Globus pallidus (tissue), 1 donor: ENCODE data around the gene PRAC1.

Experiments
- DNase-seq: peaks from one replicate; pipeline ENCODE4 v3.0.0-alpha.2; 2015; ENCODE audit warnings: low spot score

The PRAC1 gene

DNA sequence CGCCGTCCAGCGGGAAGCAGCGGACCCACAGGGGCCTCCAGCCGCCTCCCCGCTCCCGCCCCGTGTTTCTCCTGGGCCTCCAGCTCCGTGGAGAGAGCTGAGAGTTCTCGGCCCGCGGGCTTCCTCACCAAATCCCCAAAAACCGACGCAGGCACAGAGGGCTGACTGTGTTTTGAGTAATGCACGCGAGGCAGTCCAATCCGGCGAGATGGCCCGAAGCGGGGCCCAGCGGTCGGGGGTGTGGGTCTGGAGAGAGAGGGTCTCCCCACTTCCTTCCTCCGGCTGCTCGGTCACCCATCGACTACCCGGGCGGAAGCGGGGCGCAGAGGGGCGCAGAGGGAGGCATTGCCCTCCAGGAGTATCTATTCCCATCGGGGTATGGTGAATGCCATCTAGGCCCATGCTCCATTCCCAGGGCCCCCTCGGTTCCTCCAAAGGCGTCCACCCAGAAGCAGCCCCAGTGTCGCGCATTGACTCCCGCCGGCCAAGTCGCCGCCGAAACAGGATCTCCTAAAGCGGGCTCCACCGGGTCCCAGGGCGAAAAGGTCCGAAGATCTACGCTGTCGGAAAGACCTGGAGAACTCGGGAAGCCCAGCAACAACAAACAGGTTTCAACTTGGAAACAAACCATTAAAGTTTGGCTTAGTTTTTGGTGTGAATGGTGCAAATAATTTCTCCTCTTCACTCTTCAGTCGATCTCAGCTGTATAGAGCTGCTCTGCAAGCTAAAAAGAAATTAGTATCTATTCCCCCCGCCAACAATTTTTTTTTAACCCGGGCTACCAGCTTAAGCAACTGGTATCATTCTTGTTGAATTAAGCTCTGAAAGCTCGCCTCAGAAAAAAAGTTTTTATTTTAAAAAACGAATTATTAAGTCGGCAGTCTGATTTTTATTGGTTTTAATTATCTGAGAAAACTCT lies 25.4 kb upstream of the PRAC1 start:
- no peak for DNase-seq

GRCh38 chr17:48746916-48747444 lies 24.7 kb upstream of the PRAC1 start:
- DNase-seq = no peak

DNA sequence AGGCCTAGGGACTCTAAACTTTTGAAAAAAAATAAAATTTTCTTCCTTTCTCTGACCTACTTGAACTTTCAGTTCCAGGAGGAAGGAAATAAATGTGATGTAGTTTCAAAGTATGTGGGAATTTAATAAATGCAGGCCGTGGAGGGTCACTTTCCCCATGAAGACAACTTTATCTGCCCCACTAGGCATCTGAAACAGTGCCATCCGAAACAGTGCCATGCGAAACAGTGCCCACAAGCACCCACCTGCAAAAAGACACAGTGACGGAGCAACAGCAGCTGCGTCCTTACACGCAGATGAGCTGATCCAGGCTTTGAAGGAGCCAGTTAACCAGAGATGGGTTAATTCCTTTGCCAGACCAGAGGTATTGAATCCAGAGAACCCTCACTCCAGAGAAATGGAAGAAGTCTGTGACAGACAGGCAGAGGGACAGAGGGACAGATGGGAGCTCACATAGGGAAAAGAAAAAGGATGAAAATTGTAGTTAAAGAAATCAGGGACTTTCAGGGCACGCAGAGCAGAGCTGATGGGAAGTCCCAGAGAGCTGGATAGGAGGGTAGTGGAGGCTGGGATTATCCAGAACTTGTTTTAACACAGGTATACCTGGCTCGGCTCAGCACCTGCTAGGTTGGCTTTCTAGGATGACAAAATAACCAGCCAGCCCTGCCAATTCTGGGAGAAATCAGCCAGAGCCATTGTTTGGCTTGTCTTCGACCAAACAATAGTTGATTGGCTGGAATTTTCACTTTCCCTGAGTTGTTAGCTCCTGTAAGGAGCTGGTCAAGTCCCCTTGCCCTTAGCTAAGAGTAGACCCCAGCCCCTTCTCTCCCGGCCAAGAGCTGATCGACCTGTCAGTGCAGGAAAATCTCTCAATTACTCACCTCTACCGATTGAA lies 23.3 kb upstream of the PRAC1 start:
- no peak for DNase-seq

GRCh38 chr17:48740537-48740936 lies 18.2 kb upstream of the PRAC1 start:
- no peak for DNase-seq

GRCh38 chr17:48738803-48739526 lies 16.6 kb upstream of the PRAC1 start:
- DNase-seq = no peak

GRCh38 chr17:48738424-48738802 lies 16.1 kb upstream of the PRAC1 start:
- DNase-seq = no peak

DNA sequence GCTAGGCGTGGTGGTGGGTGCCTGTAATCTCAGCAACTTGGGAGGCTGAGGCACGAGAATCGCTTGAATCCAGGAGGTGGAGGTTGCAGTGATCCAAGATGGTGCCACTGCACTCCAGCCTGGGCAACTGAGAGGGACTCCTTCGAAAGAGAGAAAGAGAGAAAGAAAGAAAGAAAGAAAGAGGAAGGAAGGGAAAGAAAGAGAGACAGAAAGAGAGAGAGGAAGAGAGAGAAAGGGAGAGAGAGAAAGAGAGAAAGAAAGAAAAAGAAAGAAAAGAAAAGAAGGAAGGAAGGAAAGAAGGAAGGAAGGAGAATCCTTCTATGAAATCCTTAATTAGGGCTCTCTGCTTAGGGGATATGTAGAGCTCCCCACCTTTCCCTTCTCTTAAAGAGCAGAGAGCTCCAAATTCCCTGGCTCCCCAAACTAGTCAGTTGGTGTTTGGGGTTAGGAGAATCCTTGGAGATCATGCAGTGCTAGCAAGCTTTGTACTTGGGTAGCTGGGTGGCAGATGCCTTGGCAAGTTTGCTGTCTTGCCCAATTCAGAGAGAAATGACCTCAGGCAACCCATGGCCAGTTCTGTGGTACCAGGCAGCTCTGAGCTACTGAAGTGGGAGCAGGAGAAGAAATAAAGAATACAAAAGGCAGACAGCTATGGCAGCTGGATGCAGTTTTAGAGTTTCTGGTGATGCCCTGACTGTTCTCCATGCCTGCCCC lies 15.2 kb upstream of the PRAC1 start:
- no peak for DNase-seq

DNA sequence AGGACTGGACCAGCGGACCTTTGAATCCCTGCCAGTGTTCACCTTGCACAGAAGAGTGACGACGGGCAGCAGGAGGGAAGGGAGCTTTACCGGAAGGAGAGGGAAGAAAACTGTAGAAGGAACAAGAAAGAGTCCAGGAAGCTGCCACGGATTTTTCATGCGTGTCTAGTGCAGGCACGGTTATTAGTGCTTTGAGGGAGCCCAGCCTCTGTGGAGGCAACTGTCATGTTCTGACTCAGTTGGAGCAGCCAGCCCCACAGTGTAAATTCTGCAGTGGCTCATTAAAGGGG lies 12.7 kb upstream of the PRAC1 start:
- no peak for DNase-seq

DNA sequence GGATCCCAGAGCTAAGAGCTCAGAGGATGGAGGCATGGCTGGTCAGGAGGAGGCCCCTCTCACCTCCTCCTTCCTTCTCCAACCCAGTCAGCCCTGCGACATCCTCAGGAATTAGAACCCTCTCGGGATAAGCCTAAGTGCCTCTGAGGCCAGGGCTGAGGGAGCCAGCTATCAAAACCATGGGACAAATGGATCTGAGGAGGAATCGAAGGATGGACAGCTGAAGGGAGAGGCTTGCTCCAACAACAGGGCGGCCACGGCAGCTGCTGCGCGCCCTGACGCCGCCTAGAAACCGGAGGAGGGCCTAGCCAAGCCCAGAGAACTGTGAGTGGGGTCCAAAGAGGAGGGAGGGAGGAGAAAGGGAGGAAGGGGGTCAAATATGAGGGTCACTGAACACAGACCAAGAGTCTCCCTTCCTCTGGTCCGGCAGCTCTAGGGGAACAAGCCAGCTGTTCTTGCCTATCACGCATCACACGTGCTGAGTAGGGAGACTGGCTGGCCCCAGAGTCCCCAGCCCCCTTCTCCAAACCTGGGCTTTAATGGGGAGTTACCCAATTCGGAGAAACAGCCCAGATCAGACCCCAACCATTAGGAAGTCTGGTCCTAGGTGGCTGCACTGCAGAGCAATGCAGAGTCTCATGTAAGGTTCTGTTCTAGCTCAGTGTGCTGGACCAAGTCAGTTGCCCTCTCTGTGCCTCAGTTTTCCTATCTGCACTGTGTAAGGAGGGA lies 12.2 kb upstream of the PRAC1 start:
- no peak for DNase-seq

DNA sequence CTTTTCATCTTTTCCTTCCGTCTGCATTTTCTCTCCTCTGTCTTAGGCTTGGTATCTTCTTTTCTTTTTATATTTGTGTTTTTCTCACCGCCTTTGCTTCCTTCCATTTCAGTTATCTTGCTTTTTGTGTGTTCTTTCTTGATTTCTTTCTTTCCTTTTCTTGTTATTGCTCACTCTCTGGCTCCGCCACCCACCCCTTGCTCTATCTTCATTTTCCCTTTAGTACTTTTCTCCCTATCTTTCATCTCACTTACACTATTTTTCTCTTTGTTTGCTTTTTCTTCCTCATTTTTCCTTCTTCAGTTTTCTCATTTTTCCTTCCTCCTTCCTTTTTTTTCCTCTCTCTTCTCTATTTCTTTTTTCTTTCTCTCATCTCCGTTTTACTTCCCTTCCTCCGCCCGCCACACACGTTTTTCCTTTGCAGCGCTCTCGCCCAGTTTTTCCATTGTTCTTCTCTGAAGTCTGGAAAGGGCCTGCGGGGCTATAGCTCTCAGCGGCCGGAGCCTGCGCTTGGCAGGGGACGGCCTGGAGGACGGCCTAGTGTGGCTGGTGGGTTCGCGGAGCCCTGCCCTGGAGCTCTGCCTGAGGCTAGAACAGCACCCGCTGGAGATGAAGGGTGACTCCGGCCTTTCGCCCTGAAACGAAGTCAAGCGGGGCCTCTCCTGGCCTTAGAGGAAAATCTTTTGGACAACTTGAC lies 11.5 kb upstream of the PRAC1 start:
- no peak for DNase-seq

DNA sequence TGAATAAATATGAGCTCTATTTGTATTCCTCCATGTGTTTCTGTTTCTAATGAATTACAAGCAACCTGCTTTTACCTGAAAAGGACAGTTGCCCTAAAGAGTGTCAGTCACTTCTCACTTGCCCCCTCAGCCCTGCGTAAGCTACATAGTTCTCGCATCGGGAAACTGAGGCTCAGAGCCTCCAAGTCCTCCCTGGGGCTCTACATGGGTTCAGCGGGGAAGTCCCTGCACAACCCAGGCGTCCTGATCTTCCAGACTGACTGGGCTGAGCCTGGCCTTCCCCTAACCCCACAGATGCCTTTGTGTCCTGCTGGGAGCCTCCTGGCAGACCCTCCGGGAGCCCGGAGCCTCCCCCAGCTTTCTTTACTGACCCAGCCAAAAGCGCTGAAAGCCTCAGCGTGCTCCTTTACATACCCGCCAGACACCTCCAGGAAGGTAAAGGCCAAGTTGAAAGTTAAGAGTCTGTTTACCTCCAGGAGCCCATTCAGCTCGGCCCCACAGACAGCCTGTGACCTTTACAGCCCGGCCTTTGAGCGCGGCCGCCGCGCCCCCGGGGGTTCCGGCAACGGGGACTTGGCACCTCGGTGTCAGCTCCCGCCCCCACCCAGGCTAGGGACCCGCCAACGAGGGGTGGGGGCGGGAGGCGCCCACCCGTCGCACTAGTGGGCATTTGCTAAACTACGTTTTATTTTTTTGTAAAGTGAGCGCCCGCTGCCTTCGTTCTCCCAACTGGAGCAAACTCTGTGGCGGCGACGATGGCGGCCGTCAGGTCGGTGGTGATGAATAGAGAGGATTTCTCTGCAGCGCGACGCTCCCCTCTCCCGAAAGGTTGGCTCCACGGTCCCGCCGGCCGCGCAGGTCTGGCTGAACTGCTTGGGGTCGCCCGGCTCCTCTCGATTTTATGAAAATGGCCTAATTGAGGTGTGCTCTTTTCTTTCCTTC lies 10.6 kb upstream of the PRAC1 start:
- DNase-seq = no peak

- no peak for DNase-seq
Measured at GRCh38 chr17:48731355-48731754, 9.0 kb upstream of the PRAC1 start.

DNA sequence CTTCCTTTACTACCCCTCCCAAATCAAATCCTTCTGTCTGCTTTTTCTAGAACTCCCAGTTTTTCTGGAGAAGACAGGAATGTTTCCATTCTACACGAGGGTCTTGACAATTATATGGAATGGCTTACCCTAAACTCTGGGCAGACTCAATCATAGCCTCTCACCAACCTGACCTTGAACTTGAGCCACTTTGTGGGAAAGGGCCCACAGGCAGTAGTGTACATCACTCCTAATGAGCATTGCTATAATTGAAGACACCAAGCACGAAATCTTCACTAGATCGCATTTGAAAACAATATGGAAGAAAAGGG lies 7.9 kb upstream of the PRAC1 start:
- no peak for DNase-seq

- DNase-seq = no peak
Measured at GRCh38 chr17:48729335-48730239, 7.3 kb upstream of the PRAC1 start.

DNA sequence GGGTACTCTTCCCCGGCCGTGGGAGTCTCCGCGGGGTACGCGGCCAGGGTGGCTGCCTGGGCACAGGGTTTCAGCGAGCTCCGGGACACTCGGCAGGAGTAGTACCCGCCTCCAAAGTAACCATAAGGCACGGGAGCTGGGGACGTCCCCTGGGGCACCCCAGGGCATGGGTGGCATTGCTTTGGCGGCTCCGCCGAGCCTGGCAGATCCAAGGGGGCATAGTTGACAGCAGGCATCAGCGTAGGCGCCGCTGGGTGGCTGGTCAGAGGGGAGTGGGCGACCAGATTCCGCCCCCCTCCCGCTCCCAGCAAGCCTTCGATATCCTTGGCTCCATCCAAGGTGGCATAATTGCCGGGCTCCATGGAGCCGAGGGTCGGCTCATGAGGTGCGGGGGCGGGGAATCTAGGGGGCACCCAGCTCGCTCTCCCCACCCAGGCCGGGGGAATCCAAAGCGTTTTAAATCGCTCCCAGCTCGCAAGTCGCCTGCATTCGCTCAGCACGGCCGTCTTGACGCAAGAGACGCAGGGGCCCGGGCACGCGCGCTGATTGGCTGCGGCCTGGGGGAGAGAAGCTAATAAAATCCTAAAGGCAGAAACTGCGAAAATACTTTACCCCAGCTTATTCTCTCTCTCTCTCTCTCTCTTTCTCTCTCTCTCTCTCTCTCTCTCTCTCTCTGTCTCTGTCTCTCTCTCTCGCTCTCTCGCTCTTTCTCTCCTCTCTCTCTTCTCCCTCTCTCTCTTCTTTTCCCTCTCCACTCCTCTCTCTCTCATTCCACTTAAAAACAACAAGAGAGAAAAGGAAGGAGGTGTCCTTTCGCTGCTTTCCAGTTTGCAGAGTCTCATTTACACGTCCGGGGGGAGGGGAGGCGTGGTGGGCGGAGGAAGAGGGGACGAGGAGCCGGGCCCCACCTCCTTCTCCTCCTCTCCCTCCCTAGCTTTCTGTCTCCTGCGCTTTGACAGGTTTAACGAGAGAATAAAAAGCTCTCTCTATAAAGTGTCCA lies 6.2 kb upstream of the PRAC1 start, which contains the start of gene HOXB13:
Gene HOXB13 (minus strand): TSS at position 519 of the 1,000 bp plus-strand sequence. CDS start 157 bp downstream, at position 362.
- DNase-seq = no peak

DNA sequence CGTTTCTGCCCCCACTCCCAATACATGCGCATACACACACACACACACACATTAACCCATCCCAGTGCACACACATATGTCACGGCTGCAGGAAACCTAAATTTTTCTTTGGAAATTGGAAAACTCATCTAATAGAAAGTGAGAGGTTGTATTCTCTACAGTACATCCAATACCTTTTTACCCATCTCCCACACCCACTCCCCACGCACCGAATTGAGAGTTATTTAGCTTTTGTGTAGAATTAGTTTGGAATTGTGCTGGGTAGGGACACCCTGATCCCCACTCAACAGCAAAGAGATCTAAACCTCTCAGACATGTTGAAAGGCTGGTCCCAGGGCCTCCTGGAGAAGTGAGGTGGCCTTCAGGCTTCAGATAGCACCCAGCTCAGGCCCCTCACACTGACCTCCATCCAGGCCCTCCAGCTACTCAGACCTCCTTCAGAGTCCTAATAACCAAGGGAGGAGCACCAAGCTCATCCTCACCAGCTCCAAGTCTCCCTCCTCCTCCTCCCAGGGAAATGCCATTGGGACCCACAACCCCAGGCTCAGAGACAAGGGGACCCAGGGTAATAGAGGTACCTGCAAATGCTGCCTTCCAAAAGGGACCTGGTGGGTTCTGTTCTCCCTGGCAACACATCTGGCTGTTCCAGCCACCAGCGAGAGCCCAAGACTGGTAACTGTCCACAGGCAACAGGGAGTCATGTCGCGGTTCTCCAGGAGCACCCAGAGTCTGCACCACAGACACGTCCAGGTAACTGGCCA lies 5.3 kb upstream of the PRAC1 start:
- no peak for DNase-seq
